ENCODE results near the gene ZDHHC6. TPM values are rescaled to one million over a fixed set of nuclear protein-coding genes. Genes with fewer than 3 reads are reported as not detected.

ZDHHC6 gene
- polyA plus RNA-seq, 1 donor from 2014 or later: 50.5 TPM

DNA sequence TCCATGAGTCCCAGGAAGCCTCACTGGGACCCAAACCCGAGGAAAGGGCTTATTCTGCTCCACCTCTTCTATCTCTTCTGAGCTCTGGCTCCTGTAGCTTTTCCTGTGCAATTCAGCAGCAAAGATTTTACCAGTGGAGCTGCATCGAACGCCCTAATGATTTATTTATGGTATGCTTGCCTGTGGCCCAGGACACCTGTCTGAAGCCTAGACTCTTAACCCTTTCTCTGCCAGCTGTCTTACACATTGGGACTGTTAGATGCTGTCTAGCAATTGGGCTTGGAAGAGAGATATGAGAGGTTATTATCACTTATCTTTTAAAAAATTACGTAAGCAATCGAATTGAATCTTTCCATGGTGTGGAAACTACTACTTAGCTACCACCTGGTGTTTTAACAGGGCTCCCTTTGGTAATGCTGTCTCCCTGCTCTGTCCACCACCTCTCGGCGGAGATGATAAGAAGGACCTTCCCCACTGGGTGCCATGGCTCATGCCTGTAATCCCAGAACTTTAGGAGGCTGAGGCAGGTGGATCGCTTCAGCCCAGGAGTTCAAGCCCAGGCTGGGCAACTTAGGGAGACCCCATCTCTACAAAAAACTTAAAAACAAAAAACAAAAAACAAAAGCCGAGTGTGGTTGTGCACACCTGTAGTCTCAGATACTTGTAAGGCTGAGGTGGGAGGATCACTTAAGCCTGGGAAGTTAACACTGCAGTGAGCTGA is 64.0 kb downstream of the ZDHHC6 start:
- Histone ChIP-seq H3F3A (ENCODE audit: insufficient read depth, low read length, poor library complexity, severe bottlenecking) (no peaks in the 10 kb centered on the region), H3K27me3 (ENCODE audit: insufficient read depth, low read depth, low read length) (no peaks in the 10 kb centered on the region), H3K9ac (ENCODE audit: low read length) (no peak overlapping the region), H2AFZ (ENCODE audit: low read depth, low read length) (no peak overlapping the region), H3K4me3 (ENCODE audit: low read length) (no peak overlapping the region), H3K9me3 (ENCODE audit: low read length) (no peaks in the 10 kb centered on the region), H3K9me2 (ENCODE audit: insufficient read depth, low read length) (no peaks in the 10 kb centered on the region), H3K4me2 (ENCODE audit: low read length) (no peak overlapping the region), H3K27ac (ENCODE audit: low read length) (no peak overlapping the region), H4K20me1 (ENCODE audit: insufficient read depth) (no peaks in the 10 kb centered on the region), H3K79me2 (replicated peaks; ENCODE audit: insufficient read depth, low read length) (no peaks in the 10 kb centered on the region), H3K36me3 (ENCODE audit: insufficient read depth, low read length) (no peaks in the 10 kb centered on the region)
- TF ChIP-seq, protein P1, sequence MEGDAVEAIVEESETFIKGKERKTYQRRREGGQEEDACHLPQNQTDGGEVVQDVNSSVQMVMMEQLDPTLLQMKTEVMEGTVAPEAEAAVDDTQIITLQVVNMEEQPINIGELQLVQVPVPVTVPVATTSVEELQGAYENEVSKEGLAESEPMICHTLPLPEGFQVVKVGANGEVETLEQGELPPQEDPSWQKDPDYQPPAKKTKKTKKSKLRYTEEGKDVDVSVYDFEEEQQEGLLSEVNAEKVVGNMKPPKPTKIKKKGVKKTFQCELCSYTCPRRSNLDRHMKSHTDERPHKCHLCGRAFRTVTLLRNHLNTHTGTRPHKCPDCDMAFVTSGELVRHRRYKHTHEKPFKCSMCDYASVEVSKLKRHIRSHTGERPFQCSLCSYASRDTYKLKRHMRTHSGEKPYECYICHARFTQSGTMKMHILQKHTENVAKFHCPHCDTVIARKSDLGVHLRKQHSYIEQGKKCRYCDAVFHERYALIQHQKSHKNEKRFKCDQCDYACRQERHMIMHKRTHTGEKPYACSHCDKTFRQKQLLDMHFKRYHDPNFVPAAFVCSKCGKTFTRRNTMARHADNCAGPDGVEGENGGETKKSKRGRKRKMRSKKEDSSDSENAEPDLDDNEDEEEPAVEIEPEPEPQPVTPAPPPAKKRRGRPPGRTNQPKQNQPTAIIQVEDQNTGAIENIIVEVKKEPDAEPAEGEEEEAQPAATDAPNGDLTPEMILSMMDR (IDR thresholded peaks at IDR 0.05; ENCODE audit: poor library complexity, severe bottlenecking): no peak
- TF ChIP-seq EP300 (conservative IDR thresholded peaks at IDR 0.05; ENCODE audit: poor library complexity, severe bottlenecking) (no peak), EZH2 (IDR thresholded peaks at IDR 0.05; ENCODE audit: borderline replicate concordance, insufficient read depth, low read length, poor library complexity, severe bottlenecking) (no peak), MXI1 (conservative IDR thresholded peaks at IDR 0.05; ENCODE audit: poor library complexity, severe bottlenecking) (no peak), POLR2AphosphoS5 (IDR thresholded peaks at IDR 0.05) (no peak), TAF1 (IDR thresholded peaks at IDR 0.05; ENCODE audit: low read depth) (no peak), RAD21 (conservative IDR thresholded peaks at IDR 0.05) (no peak), SMC3 (conservative IDR thresholded peaks at IDR 0.05; ENCODE audit: poor library complexity) (no peak)
- TF ChIP-seq, protein P2, sequence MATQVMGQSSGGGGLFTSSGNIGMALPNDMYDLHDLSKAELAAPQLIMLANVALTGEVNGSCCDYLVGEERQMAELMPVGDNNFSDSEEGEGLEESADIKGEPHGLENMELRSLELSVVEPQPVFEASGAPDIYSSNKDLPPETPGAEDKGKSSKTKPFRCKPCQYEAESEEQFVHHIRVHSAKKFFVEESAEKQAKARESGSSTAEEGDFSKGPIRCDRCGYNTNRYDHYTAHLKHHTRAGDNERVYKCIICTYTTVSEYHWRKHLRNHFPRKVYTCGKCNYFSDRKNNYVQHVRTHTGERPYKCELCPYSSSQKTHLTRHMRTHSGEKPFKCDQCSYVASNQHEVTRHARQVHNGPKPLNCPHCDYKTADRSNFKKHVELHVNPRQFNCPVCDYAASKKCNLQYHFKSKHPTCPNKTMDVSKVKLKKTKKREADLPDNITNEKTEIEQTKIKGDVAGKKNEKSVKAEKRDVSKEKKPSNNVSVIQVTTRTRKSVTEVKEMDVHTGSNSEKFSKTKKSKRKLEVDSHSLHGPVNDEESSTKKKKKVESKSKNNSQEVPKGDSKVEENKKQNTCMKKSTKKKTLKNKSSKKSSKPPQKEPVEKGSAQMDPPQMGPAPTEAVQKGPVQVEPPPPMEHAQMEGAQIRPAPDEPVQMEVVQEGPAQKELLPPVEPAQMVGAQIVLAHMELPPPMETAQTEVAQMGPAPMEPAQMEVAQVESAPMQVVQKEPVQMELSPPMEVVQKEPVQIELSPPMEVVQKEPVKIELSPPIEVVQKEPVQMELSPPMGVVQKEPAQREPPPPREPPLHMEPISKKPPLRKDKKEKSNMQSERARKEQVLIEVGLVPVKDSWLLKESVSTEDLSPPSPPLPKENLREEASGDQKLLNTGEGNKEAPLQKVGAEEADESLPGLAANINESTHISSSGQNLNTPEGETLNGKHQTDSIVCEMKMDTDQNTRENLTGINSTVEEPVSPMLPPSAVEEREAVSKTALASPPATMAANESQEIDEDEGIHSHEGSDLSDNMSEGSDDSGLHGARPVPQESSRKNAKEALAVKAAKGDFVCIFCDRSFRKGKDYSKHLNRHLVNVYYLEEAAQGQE (IDR thresholded peaks at IDR 0.05; ENCODE audit: borderline replicate concordance): no peak

Other genes with a start within 250 kb of the ZDHHC6 start
- gene TECTB, start 163.5 kb downstream of the ZDHHC6 start, polyA plus RNA-seq: not detected in 2 replicates
- gene ACSL5, start 72.8 kb downstream of the ZDHHC6 start, polyA plus RNA-seq: not detected in 2 replicates
- 25.9 and 28.7 TPM in 2 replicates for gene VTI1A, start 301 bp upstream of the ZDHHC6 start, polyA plus RNA-seq